Measurements from ENCODE around the gene PAPOLG. TPM values are rescaled to one million over a fixed set of nuclear protein-coding genes. Genes with fewer than 3 reads are reported as not detected.
"Not testable (repeated sequence)": the region's sequence is repeated elsewhere in the genome, so short reads cannot be mapped to it uniquely, and the experiment has no call there.

The PAPOLG gene
- total RNA-seq, 6 experiments from 2014 or later, result 6.6 to 10.0 (median 8.6) TPM

DNA sequence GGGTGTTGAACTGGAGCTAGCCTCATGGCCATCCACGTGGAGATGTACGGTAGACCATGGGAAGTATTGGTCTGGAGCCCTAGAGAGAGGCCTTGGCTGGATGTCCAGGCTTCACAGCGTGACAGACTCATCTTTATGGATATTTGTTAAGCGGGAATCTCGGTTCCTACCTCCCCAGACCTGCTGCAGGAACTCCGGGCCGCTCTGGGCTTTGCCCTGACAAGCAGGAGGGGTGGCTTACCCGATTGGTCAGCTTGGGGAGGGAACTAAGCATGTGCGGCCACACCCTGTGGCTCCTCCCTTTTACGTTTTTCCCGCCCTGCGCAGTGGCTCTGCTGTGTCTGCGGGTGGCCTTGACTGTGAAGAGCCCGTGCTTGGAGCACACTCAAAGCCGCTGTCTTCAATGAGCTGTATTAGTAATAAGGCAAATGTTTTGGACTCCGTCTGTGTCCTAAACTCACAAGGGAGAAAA is 52.3 kb downstream of the PAPOLG start:
- H3K27ac Mint-ChIP-seq, result no peak overlapping the region
- no peak for DNase-seq
- TF ChIP-seq, protein P1, sequence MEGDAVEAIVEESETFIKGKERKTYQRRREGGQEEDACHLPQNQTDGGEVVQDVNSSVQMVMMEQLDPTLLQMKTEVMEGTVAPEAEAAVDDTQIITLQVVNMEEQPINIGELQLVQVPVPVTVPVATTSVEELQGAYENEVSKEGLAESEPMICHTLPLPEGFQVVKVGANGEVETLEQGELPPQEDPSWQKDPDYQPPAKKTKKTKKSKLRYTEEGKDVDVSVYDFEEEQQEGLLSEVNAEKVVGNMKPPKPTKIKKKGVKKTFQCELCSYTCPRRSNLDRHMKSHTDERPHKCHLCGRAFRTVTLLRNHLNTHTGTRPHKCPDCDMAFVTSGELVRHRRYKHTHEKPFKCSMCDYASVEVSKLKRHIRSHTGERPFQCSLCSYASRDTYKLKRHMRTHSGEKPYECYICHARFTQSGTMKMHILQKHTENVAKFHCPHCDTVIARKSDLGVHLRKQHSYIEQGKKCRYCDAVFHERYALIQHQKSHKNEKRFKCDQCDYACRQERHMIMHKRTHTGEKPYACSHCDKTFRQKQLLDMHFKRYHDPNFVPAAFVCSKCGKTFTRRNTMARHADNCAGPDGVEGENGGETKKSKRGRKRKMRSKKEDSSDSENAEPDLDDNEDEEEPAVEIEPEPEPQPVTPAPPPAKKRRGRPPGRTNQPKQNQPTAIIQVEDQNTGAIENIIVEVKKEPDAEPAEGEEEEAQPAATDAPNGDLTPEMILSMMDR (IDR thresholded peaks at IDR 0.05), result no peak
- H3K4me1 Mint-ChIP-seq (ENCODE audit: low read depth), result peaks cover 12% of the 10 kb centered on the region
- no peaks in the 10 kb centered on the region for H3K9me3 Mint-ChIP-seq
- H3K36me3 Mint-ChIP-seq (ENCODE audit: low read depth), result no peaks in the 10 kb centered on the region
- peaks cover 7% of the 10 kb centered on the region for H3K27me3 Mint-ChIP-seq (ENCODE audit: insufficient read depth)
- no peak overlapping the region for H3K4me3 Mint-ChIP-seq

DNA sequence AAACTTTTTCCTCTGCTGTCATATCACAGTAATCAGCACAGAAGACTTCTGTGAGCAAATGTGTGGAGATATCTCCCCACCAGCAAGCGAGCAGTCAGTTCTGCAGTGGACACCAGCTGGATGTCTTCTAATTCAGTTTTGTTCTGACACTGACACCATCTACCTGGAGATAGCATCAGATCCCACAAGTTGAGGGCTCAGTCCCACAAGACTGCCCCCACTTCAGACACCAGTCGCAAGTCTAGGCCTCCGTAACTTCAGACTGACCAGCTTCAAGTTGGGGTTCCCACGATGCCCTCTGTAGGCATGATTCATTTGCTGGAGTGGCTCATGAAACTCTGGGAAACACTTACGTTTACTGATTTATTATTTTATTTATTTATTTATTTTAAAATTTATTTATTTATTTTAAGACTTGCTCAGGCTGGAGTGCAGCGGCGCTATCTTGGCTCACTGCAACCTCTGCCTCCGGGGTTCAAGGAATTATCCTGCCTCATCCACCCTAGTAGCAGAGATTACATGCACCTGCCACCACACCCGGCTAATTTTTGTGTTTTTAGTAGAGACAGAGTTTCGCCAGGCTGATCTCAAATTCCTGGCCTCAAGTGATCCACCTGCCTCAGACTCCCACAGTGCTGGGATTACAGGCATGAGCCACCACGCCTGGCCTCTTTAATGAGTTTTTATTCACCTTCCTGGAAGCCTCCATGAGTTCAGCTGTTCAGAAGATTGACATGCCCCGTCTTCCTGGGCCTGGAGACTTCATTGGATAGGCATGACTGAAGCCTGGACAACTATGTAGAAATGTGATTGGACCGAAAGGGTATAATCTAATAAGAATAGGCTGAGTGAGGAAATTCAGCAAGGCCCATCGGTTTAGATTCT is 55.7 kb downstream of the PAPOLG start:
- Mint-ChIP-seq H3K4me3 (no peak overlapping the region), H3K36me3 (ENCODE audit: low read depth) (no peaks in the 10 kb centered on the region), H3K27me3 (ENCODE audit: insufficient read depth) (peaks cover 30% of the 10 kb centered on the region), H3K27ac (no peak overlapping the region), H3K4me1 (ENCODE audit: low read depth) (peaks cover 7% of the 10 kb centered on the region), H3K9me3 (no peaks in the 10 kb centered on the region)
- no peak for DNase-seq
- TF ChIP-seq, protein P1 (IDR thresholded peaks at IDR 0.05), result no peak

DNA sequence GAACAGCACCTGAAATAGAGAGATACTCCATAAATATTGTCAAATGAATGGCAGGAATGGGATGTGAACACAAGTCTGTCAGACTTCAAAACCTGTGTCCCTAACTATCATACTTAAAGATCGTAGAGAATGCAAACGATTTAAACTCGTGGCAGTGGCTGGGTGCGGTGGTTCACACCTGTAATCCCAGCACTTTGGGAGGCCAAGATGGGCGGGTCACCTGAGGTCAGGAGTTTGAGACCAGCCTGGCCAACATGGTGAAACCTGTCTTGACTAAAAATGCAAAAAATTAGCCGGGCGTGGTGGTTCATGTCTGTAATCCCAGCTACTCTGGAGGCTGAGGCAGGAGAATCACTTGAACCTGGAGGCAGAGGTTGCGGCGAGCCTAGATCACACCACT is 61.1 kb downstream of the PAPOLG start:
- not testable (repeated sequence) for H3K4me1 Mint-ChIP-seq (ENCODE audit: low read depth); H3K36me3 Mint-ChIP-seq (ENCODE audit: low read depth); DNase-seq; H3K4me3 Mint-ChIP-seq; H3K9me3 Mint-ChIP-seq; H3K27ac Mint-ChIP-seq
- H3K27me3 Mint-ChIP-seq (ENCODE audit: insufficient read depth), result peaks cover 39% of the 10 kb centered on the region

GRCh38 chr2:60818272-60818671 is 62.2 kb downstream of the PAPOLG start:
- Mint-ChIP-seq H3K36me3 (ENCODE audit: low read depth) (no peaks in the 10 kb centered on the region), H3K4me1 (ENCODE audit: low read depth) (no peaks in the 10 kb centered on the region), H3K27ac (no peak overlapping the region), H3K9me3 (no peaks in the 10 kb centered on the region), H3K4me3 (no peak overlapping the region), H3K27me3 (ENCODE audit: insufficient read depth) (peaks cover 40% of the 10 kb centered on the region)
- no peak for DNase-seq
- TF ChIP-seq, protein P1 (IDR thresholded peaks at IDR 0.05), result peak; percentile 55; the same call in 1 of the 2 replicates

DNA sequence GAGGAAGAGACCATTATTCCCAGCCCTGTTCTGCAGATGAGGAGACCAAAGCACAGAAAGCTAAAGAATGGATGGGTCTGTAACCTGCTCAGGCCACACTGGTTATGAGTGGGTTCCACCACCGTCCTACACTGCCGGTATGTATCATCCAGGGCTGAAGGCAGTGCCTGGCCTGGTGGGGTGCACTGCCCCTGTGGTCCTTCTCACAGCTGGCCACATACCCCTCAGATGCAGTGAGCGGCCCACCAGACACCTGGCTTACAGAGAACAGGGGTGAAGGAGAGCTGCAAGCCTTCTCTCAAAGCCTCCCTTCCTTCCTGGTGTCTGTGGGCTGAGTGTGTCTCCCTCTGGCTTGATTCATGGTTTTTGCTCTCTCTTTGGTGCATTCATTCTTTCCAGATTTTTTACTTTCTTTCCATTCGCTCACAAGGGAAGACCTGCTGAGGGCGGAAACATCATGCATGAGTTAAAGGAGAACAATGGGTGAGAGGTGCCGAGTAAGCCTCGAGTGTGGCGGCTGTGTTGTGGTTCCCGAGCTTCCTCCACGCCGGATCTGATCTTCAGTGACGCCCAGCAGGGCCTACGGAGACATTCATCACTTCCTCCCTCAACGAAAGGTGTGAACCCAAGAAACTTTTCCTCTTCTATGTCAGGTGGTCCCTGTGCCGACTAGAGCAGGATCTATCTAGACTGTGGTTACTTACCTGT is 63.2 kb downstream of the PAPOLG start:
- TF ChIP-seq, protein P1 (IDR thresholded peaks at IDR 0.05), result no peak
- no peak for DNase-seq
- Mint-ChIP-seq H3K27ac (no peak overlapping the region), H3K27me3 (ENCODE audit: insufficient read depth) (peaks cover 41% of the 10 kb centered on the region), H3K4me3 (no peak overlapping the region), H3K9me3 (no peaks in the 10 kb centered on the region), H3K4me1 (ENCODE audit: low read depth) (no peaks in the 10 kb centered on the region), H3K36me3 (ENCODE audit: low read depth) (no peaks in the 10 kb centered on the region)

DNA sequence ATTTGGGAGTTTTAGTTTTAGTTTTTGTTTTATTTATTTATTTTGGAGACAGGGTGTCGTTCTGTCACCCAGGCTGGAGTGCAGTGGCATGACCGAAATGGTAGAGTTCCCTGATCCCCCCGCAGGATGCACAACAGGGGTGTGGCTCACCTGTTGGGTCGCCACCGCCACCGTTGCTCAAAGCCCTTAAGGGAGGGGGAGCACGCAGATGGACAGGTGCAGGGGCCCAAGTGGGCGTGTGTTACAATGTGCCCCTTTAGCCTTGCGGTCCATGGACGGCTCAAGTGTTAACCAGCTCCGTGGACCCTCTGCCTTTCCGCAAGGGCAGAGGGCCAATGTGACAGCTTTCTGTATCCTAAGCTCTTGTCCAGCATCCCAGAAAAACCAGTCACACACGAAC is 63.9 kb downstream of the PAPOLG start:
- Mint-ChIP-seq H3K4me1 (ENCODE audit: low read depth) (no peaks in the 10 kb centered on the region), H3K27me3 (ENCODE audit: insufficient read depth) (peaks cover 41% of the 10 kb centered on the region), H3K4me3 (no peak overlapping the region), H3K36me3 (ENCODE audit: low read depth) (no peaks in the 10 kb centered on the region), H3K27ac (no peak overlapping the region), H3K9me3 (no peaks in the 10 kb centered on the region)
- no peak for DNase-seq
- TF ChIP-seq, protein P1 (IDR thresholded peaks at IDR 0.05), result no peak
